GM12875 (cell line): ENCODE results near the gene LRRK1.

ENCODE experiments used
- H3K4me3 ChIP-seq: one replicate; pipeline ENCODE4 v1.5.1; 2011; ENCODE audit warnings: low read depth, low read length, control low read depth
- CTCF ChIP-seq: IDR thresholded peaks from 2 replicates; pipeline ENCODE4 v1.5.1; 2011; ENCODE audit warnings: low read depth, mild to moderate bottlenecking, control low read depth, inconsistent platforms, low read length, moderate library complexity, borderline replicate concordance; ENCODE audit not compliant: insufficient read depth

The LRRK1 gene

GRCh38 chr15:100911086-100911485 is 8.1 kb upstream of the LRRK1 start:
- TF ChIP-seq CTCF: no peak
- no peak overlapping the region for H3K4me3 ChIP-seq

- no peak overlapping the region for H3K4me3 ChIP-seq
- TF ChIP-seq CTCF: no peak
Observed at GRCh38 chr15:100913961-100914360, 5.2 kb upstream of the LRRK1 start.

GRCh38 chr15:100914876-100915275 is 4.3 kb upstream of the LRRK1 start:
- no peak for TF ChIP-seq CTCF
- H3K4me3 ChIP-seq: no peak overlapping the region

GRCh38 chr15:100918034-100918689 is 995 bp upstream of the LRRK1 start:
- peak; percentile 97 for TF ChIP-seq CTCF
- peak overlapping the region; percentile 97 for H3K4me3 ChIP-seq

- no peak for TF ChIP-seq CTCF
- peak overlapping the region; percentile 97 for H3K4me3 ChIP-seq
Observed at GRCh38 chr15:100919481-100920405, 586 bp downstream of the LRRK1 start.

GRCh38 chr15:100920516-100921135 is 1.5 kb downstream of the LRRK1 start:
- peak overlapping the region; percentile 97 for H3K4me3 ChIP-seq
- no peak for TF ChIP-seq CTCF
